Endothelial cell (in vitro differentiated cells): ENCODE measurements around the gene IL20RB. TPM values are rescaled to one million over a fixed set of nuclear protein-coding genes. Genes with fewer than 3 reads are reported as not detected.

Source experiments
- DNase-seq: peaks from one replicate; pipeline ENCODE4 v3.0.0; 2021; ENCODE audit warnings: low spot score
- H3K27ac Mint-ChIP-seq: one replicate; pipeline ENCODE4 v1.8.0; 2021; ENCODE audit warnings: mixed read lengths, inconsistent platforms; ENCODE audit not compliant: unreplicated experiment
- H3K27me3 Mint-ChIP-seq: one replicate; pipeline ENCODE4 v1.8.0; 2021; ENCODE audit warnings: mild to moderate bottlenecking, moderate library complexity, mixed read lengths, inconsistent platforms; ENCODE audit not compliant: unreplicated experiment
- H3K36me3 Mint-ChIP-seq: one replicate; pipeline ENCODE4 v1.8.0; 2021; ENCODE audit warnings: mild to moderate bottlenecking, low read depth, mixed read lengths, inconsistent platforms; ENCODE audit not compliant: unreplicated experiment
- H3K4me1 Mint-ChIP-seq: one replicate; pipeline ENCODE4 v1.8.0; 2021; ENCODE audit warnings: mild to moderate bottlenecking, mixed read lengths, inconsistent platforms; ENCODE audit not compliant: unreplicated experiment
- H3K4me3 Mint-ChIP-seq: one replicate; pipeline ENCODE4 v1.8.0; 2021; ENCODE audit warnings: mild to moderate bottlenecking, mixed read lengths, inconsistent platforms; ENCODE audit not compliant: unreplicated experiment
- H3K9me3 Mint-ChIP-seq: one replicate; pipeline ENCODE4 v1.8.0; 2021; ENCODE audit warnings: mixed read lengths, inconsistent platforms; ENCODE audit not compliant: unreplicated experiment
- total RNA-seq: library from RNA; stranded (reverse); fragmentation: NEBNext Ultra II Directional; extraction: Animal tissue kit (Norgen Biotek cat#: 25700); gene quantifications from one replicate; pipeline ENCODE4 v1.2.1, GENCODE V29; 2021; ENCODE audit not compliant: unreplicated experiment
- TF ChIP-seq, protein P1 (sequence below): fragments of 200-600 bp; sonication (generic); IDR thresholded peaks from one replicate; pipeline ENCODE4 v1.5.0; 2021; ENCODE audit warnings: antibody characterized with exemption; ENCODE audit not compliant: unreplicated experiment

IL20RB gene
- total RNA-seq, 1 donor from 2014 or later: 2.9 TPM

DNA sequence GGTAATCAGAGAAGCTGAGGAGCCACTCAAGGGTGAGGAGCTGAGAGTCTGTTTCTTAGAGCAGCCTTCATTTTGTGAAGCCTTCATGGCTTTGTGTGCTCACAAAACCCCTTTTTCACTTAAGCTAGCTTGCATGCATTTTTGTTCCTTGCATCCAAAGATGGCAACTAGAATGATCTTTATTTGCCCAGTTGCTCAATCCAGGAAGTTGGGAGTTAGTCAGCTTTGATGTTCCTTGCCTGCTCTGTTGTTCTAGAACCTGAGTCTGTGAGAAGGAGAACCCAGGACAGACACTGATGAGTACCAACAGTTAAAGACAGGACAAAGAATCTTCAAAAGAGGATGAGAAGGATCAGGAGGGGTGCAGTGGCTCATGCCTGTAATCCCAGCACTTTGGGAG lies 81.8 kb downstream of the IL20RB start:
- no peak for DNase-seq
- H3K4me3 Mint-ChIP-seq: no peak overlapping the region
- H3K36me3 Mint-ChIP-seq: no peaks in the 10 kb centered on the region
- no peak overlapping the region for H3K27ac Mint-ChIP-seq
- H3K4me1 Mint-ChIP-seq: peaks cover 7% of the 10 kb centered on the region
- TF ChIP-seq, protein P1, sequence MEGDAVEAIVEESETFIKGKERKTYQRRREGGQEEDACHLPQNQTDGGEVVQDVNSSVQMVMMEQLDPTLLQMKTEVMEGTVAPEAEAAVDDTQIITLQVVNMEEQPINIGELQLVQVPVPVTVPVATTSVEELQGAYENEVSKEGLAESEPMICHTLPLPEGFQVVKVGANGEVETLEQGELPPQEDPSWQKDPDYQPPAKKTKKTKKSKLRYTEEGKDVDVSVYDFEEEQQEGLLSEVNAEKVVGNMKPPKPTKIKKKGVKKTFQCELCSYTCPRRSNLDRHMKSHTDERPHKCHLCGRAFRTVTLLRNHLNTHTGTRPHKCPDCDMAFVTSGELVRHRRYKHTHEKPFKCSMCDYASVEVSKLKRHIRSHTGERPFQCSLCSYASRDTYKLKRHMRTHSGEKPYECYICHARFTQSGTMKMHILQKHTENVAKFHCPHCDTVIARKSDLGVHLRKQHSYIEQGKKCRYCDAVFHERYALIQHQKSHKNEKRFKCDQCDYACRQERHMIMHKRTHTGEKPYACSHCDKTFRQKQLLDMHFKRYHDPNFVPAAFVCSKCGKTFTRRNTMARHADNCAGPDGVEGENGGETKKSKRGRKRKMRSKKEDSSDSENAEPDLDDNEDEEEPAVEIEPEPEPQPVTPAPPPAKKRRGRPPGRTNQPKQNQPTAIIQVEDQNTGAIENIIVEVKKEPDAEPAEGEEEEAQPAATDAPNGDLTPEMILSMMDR: no peak
- no peaks in the 10 kb centered on the region for H3K9me3 Mint-ChIP-seq
- H3K27me3 Mint-ChIP-seq: peaks cover 3% of the 10 kb centered on the region

DNA sequence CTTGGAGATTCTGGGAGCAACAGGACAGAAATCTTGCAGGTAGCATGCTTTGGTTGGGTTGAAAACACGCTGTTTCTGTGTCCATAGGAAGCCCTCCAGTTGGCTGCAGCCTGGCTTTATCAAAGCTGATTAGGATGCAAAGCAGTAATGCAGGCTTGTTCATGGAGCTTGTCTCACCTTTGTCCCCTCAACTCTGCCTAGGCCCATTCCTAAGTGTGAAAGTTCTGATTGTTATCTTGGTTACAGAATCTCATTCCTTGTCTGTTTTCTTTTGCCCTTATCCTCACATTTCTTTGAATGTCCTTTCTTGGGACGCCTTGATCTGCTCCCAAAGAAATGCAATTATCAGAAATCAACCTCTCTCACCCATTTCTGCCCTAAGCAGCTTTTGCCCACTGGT lies 83.5 kb downstream of the IL20RB start:
- Mint-ChIP-seq H3K4me3 (no peak overlapping the region), H3K36me3 (no peaks in the 10 kb centered on the region), H3K27ac (no peak overlapping the region), H3K4me1 (peaks cover 8% of the 10 kb centered on the region), H3K27me3 (peaks cover 3% of the 10 kb centered on the region), H3K9me3 (no peaks in the 10 kb centered on the region)
- TF ChIP-seq, protein P1: no peak
- DNase-seq: no peak

- Mint-ChIP-seq H3K36me3 (no peaks in the 10 kb centered on the region), H3K4me3 (no peak overlapping the region), H3K4me1 (peaks cover 13% of the 10 kb centered on the region), H3K9me3 (no peaks in the 10 kb centered on the region), H3K27me3 (peaks cover 3% of the 10 kb centered on the region), H3K27ac (no peak overlapping the region)
- TF ChIP-seq, protein P1: no peak
- no peak for DNase-seq
Observed at GRCh38 chr3:137041686-137042085, 83.9 kb downstream of the IL20RB start.

- peaks cover 2% of the 10 kb centered on the region for H3K27me3 Mint-ChIP-seq
- H3K36me3 Mint-ChIP-seq: no peaks in the 10 kb centered on the region
- H3K4me3 Mint-ChIP-seq: no peak overlapping the region
- no peak for DNase-seq
- no peak overlapping the region for H3K27ac Mint-ChIP-seq
- H3K4me1 Mint-ChIP-seq: peaks cover 28% of the 10 kb centered on the region
- H3K9me3 Mint-ChIP-seq: no peaks in the 10 kb centered on the region
- TF ChIP-seq, protein P1: no peak
Observed at GRCh38 chr3:137046747-137047146, 89.0 kb downstream of the IL20RB start.

DNA sequence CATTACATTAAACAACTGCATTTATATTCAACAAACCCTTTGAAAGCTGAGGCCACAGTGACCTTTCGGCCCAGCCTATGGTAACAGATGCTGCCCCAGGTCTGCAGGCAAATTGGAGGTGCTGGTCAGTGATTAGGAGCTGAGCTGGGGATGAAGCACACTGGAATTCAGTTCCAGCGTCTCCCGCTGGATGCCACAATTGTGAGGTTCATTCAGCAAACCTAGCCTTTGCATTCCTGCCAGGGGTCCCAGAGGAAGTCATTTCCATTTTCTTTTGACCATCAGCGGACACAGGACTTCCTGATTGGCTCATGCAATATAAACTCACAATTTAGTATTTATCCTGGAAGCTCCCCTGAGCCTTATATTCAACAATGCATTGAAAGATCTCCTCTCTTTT lies 89.5 kb downstream of the IL20RB start:
- DNase-seq: peak; percentile 12
- Mint-ChIP-seq H3K9me3 (no peaks in the 10 kb centered on the region), H3K4me3 (no peak overlapping the region), H3K36me3 (no peaks in the 10 kb centered on the region), H3K27me3 (peaks cover 2% of the 10 kb centered on the region), H3K27ac (no peak overlapping the region), H3K4me1 (peaks cover 23% of the 10 kb centered on the region)
- TF ChIP-seq, protein P1: no peak
